Uterus (tissue), 2 donors: ENCODE data around the gene FBXW12.

Experiments
- CTCF ChIP-seq, 4 experiments: fragments of 200-600 bp in 2 of 4; fragments of 450-650 bp in 2 of 4; sonication (generic) in 2 of 4; IDR thresholded peaks; one replicate each; pipeline ENCODE4 v1.5.1; 2016 to 2019; ENCODE audit warnings: antibody characterized with exemption in 4 of 4, mild to moderate bottlenecking in 2 of 4, moderate library complexity in 1 of 4
- POLR2A ChIP-seq, 2 donors: fragments of 450-650 bp; IDR thresholded peaks; one replicate each; pipeline ENCODE4 v1.6.1; 2016; ENCODE audit warnings: antibody characterized with exemption in 2 of 2, mild to moderate bottlenecking in 1 of 2, moderate library complexity in 1 of 2

- no peak for TF ChIP-seq POLR2A (IDR thresholded peaks at IDR 0.05)
- TF ChIP-seq CTCF (IDR thresholded peaks at IDR 0.05): no peak
Observed at GRCh38 chr3:48413611-48414010, 41.6 kb downstream of the FBXW12 start.
